Panc1 (cell line): Measurements from ENCODE around the gene CPNE7. TPM values are rescaled to one million over a fixed set of nuclear protein-coding genes. Genes with fewer than 3 reads are reported as not detected.

Experiments
- ATAC-seq: fragments of 200-7000 bp; cut with Tn5 transposase; 2 replicates; pipeline ENCODE4 v1.9.1; 2020; ENCODE audit warnings: mild to moderate bottlenecking, moderate library complexity
- BruUV-seq: library from RNA; stranded (reverse); fragments of 400-500 nt; replicated peaks from 2 replicates; lab custom pipeline; 2021; lab: Mats Ljungman, UMichigan
- CTCF ChIA-PET: fragments of 300-600 bp; sonication (Branson Sonifier 250); formaldehyde crosslinking; loops from one replicate; lab custom pipeline; 2022; ENCODE audit warnings: antibody characterized with exemption; lab: Charles Lee
- POLR2A ChIA-PET: fragments of 300-600 bp; sonication (Branson Sonifier 250); formaldehyde crosslinking; loops from one replicate; lab custom pipeline; 2022; ENCODE audit warnings: antibody characterized with exemption; lab: Charles Lee
- DNase-seq: peaks from one replicate; pipeline ENCODE4 v3.0.0-alpha.2; 2010; ENCODE audit warnings: low read depth, low spot score
- H3K27ac ChIP-seq: 2 replicates; pipeline ENCODE4 v1.5.1; 2011; ENCODE audit warnings: mild to moderate bottlenecking, low read length, inconsistent platforms
- H3K27me3 ChIP-seq: fragments of 200-500 bp; sonication (Bioruptor generic); 2 replicates; pipeline ENCODE4 v1.6.0; 2014; ENCODE audit warnings: low read length, inconsistent platforms; ENCODE audit not compliant: control insufficient read depth, insufficient read depth
- H3K36me3 ChIP-seq: fragments of 200-500 bp; sonication (Bioruptor generic); 2 replicates; pipeline ENCODE4 v1.5.1; 2014; ENCODE audit warnings: inconsistent platforms, mild to moderate bottlenecking, low read length, moderate library complexity; ENCODE audit not compliant: control insufficient read depth, insufficient read depth
- H3K4me1 ChIP-seq: 2 replicates; pipeline ENCODE4 v1.5.1; 2011; ENCODE audit warnings: inconsistent platforms, mild to moderate bottlenecking, low read length, moderate library complexity; ENCODE audit not compliant: control insufficient read depth, insufficient read depth
- H3K4me3 ChIP-seq, 2 experiments: 2 replicates each; pipeline ENCODE4 v1.5.1; 2011 to 2012; ENCODE audit warnings: low read depth in 2 of 2, low read length in 2 of 2, mild to moderate bottlenecking in 2 of 2, inconsistent platforms in 1 of 2, moderate library complexity in 1 of 2
- H3K9me3 ChIP-seq: fragments of 200-500 bp; sonication (Bioruptor generic); 2 replicates; pipeline ENCODE4 v1.5.1; 2014; ENCODE audit warnings: low read depth, mild to moderate bottlenecking, inconsistent platforms, low read length, moderate library complexity; ENCODE audit not compliant: control insufficient read depth, insufficient read depth
- POLR2AphosphoS5 ChIP-seq: IDR thresholded peaks from 2 replicates; pipeline ENCODE4 v1.6.1; 2012; ENCODE audit warnings: mild to moderate bottlenecking, low read depth, low read length, moderate library complexity
- REST ChIP-seq, 2 experiments: IDR thresholded peaks; 2 replicates each; pipeline ENCODE4 v1.6.1; 2011 to 2012; ENCODE audit warnings: low read depth in 2 of 2, control low read depth in 1 of 2, low read length in 1 of 2, mild to moderate bottlenecking in 1 of 2, moderate library complexity in 1 of 2; ENCODE audit not compliant: insufficient read depth in 1 of 2
- SIN3A ChIP-seq: IDR thresholded peaks from 2 replicates; pipeline ENCODE4 v1.6.1; 2012; ENCODE audit warnings: low read depth, mild to moderate bottlenecking, low read length, moderate library complexity, borderline replicate concordance; ENCODE audit not compliant: insufficient read depth
- TCF7L2 ChIP-seq: IDR thresholded peaks from 2 replicates; pipeline ENCODE4 v1.6.1; 2011; ENCODE audit warnings: mild to moderate bottlenecking, low read depth, low read length, inconsistent platforms
- in situ Hi-C: cut with HindIII; loops from 2 replicates; pipeline ENCODE4 v1.10.0; 2016; ENCODE audit warnings: low sequenced_read_pairs, low pct_unique_long_range_greater_than_20kb
- intact Hi-C: fragments of 100-400 bp; cut with micrococcal nuclease; formaldehyde crosslinking; loops from one replicate; pipeline ENCODE4 v1.10.0; 2022; ENCODE audit not compliant: unreplicated experiment
- total RNA-seq: library from RNA; stranded (reverse); gene quantifications from one replicate; pipeline ENCODE4 v1.2.1, GENCODE V29; 2021; ENCODE audit not compliant: unreplicated experiment
- TF ChIP-seq, protein P1 (sequence below): fragments of 450-650 bp; IDR thresholded peaks from 2 replicates; pipeline ENCODE4 v1.5.1; 2017; ENCODE audit warnings: mild to moderate bottlenecking

Gene CPNE7
- total RNA-seq, 1 experiment from 2014 or later = 32.7 TPM

GRCh38 chr16:89536886-89537548, 38.5 kb upstream of the CPNE7 start:
- TF ChIP-seq, protein P1, sequence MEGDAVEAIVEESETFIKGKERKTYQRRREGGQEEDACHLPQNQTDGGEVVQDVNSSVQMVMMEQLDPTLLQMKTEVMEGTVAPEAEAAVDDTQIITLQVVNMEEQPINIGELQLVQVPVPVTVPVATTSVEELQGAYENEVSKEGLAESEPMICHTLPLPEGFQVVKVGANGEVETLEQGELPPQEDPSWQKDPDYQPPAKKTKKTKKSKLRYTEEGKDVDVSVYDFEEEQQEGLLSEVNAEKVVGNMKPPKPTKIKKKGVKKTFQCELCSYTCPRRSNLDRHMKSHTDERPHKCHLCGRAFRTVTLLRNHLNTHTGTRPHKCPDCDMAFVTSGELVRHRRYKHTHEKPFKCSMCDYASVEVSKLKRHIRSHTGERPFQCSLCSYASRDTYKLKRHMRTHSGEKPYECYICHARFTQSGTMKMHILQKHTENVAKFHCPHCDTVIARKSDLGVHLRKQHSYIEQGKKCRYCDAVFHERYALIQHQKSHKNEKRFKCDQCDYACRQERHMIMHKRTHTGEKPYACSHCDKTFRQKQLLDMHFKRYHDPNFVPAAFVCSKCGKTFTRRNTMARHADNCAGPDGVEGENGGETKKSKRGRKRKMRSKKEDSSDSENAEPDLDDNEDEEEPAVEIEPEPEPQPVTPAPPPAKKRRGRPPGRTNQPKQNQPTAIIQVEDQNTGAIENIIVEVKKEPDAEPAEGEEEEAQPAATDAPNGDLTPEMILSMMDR = no peak
- TF ChIP-seq REST (IDR thresholded peaks at IDR 0.05; ENCODE audit: insufficient read depth in 1 of 2, low read depth in 2 of 2, low read length in 1 of 2) = no peak
- TF ChIP-seq TCF7L2 = no peak
- no peak for TF ChIP-seq SIN3A
- TF ChIP-seq POLR2AphosphoS5 = no peak
- ChIA-PET CTCF (no interaction called here), POLR2A (no interaction called here)
- Histone ChIP-seq H3K27me3 (no peaks in the 10 kb centered on the region), H3K4me3 (no peak overlapping the region), H3K9me3 (no peaks in the 10 kb centered on the region), H3K36me3 (peaks cover 2% of the 10 kb centered on the region), H3K4me1 (no peaks in the 10 kb centered on the region), H3K27ac (no peak overlapping the region)
- ATAC-seq = no peak
- DNase-seq = no peak
- in situ Hi-C loops = no loop called here
- intact Hi-C loops = no loop called here
- BruUV-seq = no TSS peak

GRCh38 chr16:89537549-89537925, 38.0 kb upstream of the CPNE7 start:
- Histone ChIP-seq H3K4me3 (no peak overlapping the region), H3K4me1 (no peaks in the 10 kb centered on the region), H3K27ac (no peak overlapping the region), H3K27me3 (no peaks in the 10 kb centered on the region), H3K9me3 (no peaks in the 10 kb centered on the region), H3K36me3 (no peaks in the 10 kb centered on the region; the same call in none of the 2 replicates)
- in situ Hi-C loops = no loop called here
- BruUV-seq = no TSS peak
- ATAC-seq (no peak), DNase-seq (no peak)
- CTCF ChIA-PET = no interaction called here
- intact Hi-C loops = no loop called here
- TF ChIP-seq REST (IDR thresholded peaks at IDR 0.05; ENCODE audit: insufficient read depth in 1 of 2, low read depth in 2 of 2, low read length in 1 of 2) (no peak), TCF7L2 (no peak), POLR2AphosphoS5 (no peak), SIN3A (no peak)
- TF ChIP-seq, protein P1 = no peak
- POLR2A ChIA-PET = no interaction called here
